Measurements from ENCODE around the gene PAWR.

The PAWR gene

GRCh38 chr12:79692860-79693577, 2.3 kb upstream of the PAWR start:
- Histone ChIP-seq H3K18ac (ENCODE audit: low read length) (no peak overlapping the region), H3K27me3 (ENCODE audit: insufficient read depth, low read length) (no peaks in the 10 kb centered on the region), H2BK120ac (ENCODE audit: insufficient read depth, low read length, poor library complexity) (no peak overlapping the region), H4K8ac (ENCODE audit: low read depth, low read length) (no peak overlapping the region), H3K9me3 (ENCODE audit: insufficient read depth, low read depth, low read length) (no peaks in the 10 kb centered on the region), H3K4me1 (ENCODE audit: control insufficient read depth in 1 of 2, insufficient read depth in 2 of 2, low read length in 2 of 2) (peaks cover 0 to 5% of the 10 kb centered on the region in 2 experiments), H2BK12ac (ENCODE audit: low read length) (no peak overlapping the region), H3K14ac (ENCODE audit: low read length) (no peak overlapping the region), H3K27ac (ENCODE audit: low read depth, low read length) (no peak overlapping the region), H4K12ac (ENCODE audit: low read depth, low read length) (no peak overlapping the region), H3K4me3 (ENCODE audit: low read depth, low read length) (no peak overlapping the region), H4K91ac (ENCODE audit: low read depth, low read length) (no peak overlapping the region), H2AFZ (ENCODE audit: insufficient read depth, low read length, poor library complexity) (no peak overlapping the region), H3K79me1 (ENCODE audit: low read length) (peaks cover 24% of the 10 kb centered on the region), H3K4ac (ENCODE audit: low read depth, low read length) (peak overlapping the region; percentile 10), H2AK5ac (ENCODE audit: low read length) (no peak overlapping the region), H2BK5ac (ENCODE audit: low read depth, low read length, poor library complexity) (no peak overlapping the region), H3K9ac (ENCODE audit: low read length) (no peak overlapping the region), H3K36me3 (ENCODE audit: control insufficient read depth in 1 of 2, insufficient read depth in 2 of 2, low read length in 2 of 2) (no peaks in the 10 kb centered on the region), H3K79me2 (ENCODE audit: control insufficient read depth, insufficient read depth, low read length, poor library complexity) (peaks cover 24% of the 10 kb centered on the region), H3K23ac (ENCODE audit: low read length) (no peak overlapping the region), H3K4me2 (ENCODE audit: low read length) (peak overlapping the region; percentile 98)
- DNase-seq: peak in 1 of 2 donors; percentile 57
- WGBS (ENCODE audit: extremely low coverage, insufficient coverage, insufficient read length): no CpG with 5 or more reads among the region's 6 CpGs

- Histone ChIP-seq H2AK5ac (ENCODE audit: low read length) (no peak overlapping the region), H4K91ac (ENCODE audit: low read depth, low read length) (peak overlapping the region; percentile 92), H3K27me3 (ENCODE audit: insufficient read depth, low read length) (no peaks in the 10 kb centered on the region), H2BK12ac (ENCODE audit: low read length) (no peak overlapping the region), H2BK120ac (ENCODE audit: insufficient read depth, low read length, poor library complexity) (peak overlapping the region; percentile 89), H4K8ac (ENCODE audit: low read depth, low read length) (peak overlapping the region; percentile 91), H3K14ac (ENCODE audit: low read length) (peak overlapping the region; percentile 89), H3K27ac (ENCODE audit: low read depth, low read length) (peak overlapping the region; percentile 96), H3K79me2 (ENCODE audit: control insufficient read depth, insufficient read depth, low read length, poor library complexity) (peaks cover 24% of the 10 kb centered on the region), H3K4me2 (ENCODE audit: low read length) (peak overlapping the region; percentile 98), H3K9me3 (ENCODE audit: insufficient read depth, low read depth, low read length) (no peaks in the 10 kb centered on the region), H2BK5ac (ENCODE audit: low read depth, low read length, poor library complexity) (peak overlapping the region; percentile 96), H3K9ac (ENCODE audit: low read length) (peak overlapping the region; percentile 82), H3K36me3 (ENCODE audit: control insufficient read depth in 1 of 2, insufficient read depth in 2 of 2, low read length in 2 of 2) (no peaks in the 10 kb centered on the region), H3K23ac (ENCODE audit: low read length) (no peak overlapping the region), H3K4me3 (ENCODE audit: low read depth, low read length) (peak overlapping the region; percentile 69), H4K12ac (ENCODE audit: low read depth, low read length) (no peak overlapping the region), H3K4ac (ENCODE audit: low read depth, low read length) (peak overlapping the region; percentile 54), H3K18ac (ENCODE audit: low read length) (peak overlapping the region; percentile 91), H2AFZ (ENCODE audit: insufficient read depth, low read length, poor library complexity) (peak overlapping the region; percentile 73), H3K4me1 (ENCODE audit: control insufficient read depth in 1 of 2, insufficient read depth in 2 of 2, low read length in 2 of 2) (peaks cover 0 to 5% of the 10 kb centered on the region in 2 experiments), H3K79me1 (ENCODE audit: low read length) (peaks cover 24% of the 10 kb centered on the region)
- no CpG with 5 or more reads among the region's 11 CpGs for WGBS (ENCODE audit: extremely low coverage, insufficient coverage, insufficient read length)
- DNase-seq: peak in 1 of 2 donors; percentile 32
Measured at GRCh38 chr12:79691511-79692248, 916 bp upstream of the PAWR start.

- Histone ChIP-seq H2BK5ac (ENCODE audit: low read depth, low read length, poor library complexity) (peak overlapping the region; percentile 91), H3K14ac (ENCODE audit: low read length) (peak overlapping the region; percentile 58), H2BK12ac (ENCODE audit: low read length) (no peak overlapping the region), H4K91ac (ENCODE audit: low read depth, low read length) (peak overlapping the region; percentile 99), H3K4me3 (ENCODE audit: low read depth, low read length) (peak overlapping the region; percentile 99), H3K4me2 (ENCODE audit: low read length) (peak overlapping the region; percentile 84), H2BK120ac (ENCODE audit: insufficient read depth, low read length, poor library complexity) (peak overlapping the region; percentile 91), H3K9ac (ENCODE audit: low read length) (peak overlapping the region; percentile 51), H4K8ac (ENCODE audit: low read depth, low read length) (peak overlapping the region; percentile 83), H3K18ac (ENCODE audit: low read length) (peak overlapping the region; percentile 99), H3K4me1 (ENCODE audit: control insufficient read depth in 1 of 2, insufficient read depth in 2 of 2, low read length in 2 of 2) (peaks cover 0 to 5% of the 10 kb centered on the region in 2 experiments), H3K27me3 (ENCODE audit: insufficient read depth, low read length) (no peaks in the 10 kb centered on the region), H2AK5ac (ENCODE audit: low read length) (peak overlapping the region; percentile 57), H3K23ac (ENCODE audit: low read length) (no peak overlapping the region), H3K27ac (ENCODE audit: low read depth, low read length) (peak overlapping the region; percentile 100), H4K12ac (ENCODE audit: low read depth, low read length) (peak overlapping the region; percentile 73), H3K79me1 (ENCODE audit: low read length) (peaks cover 24% of the 10 kb centered on the region), H3K36me3 (ENCODE audit: control insufficient read depth in 1 of 2, insufficient read depth in 2 of 2, low read length in 2 of 2) (no peaks in the 10 kb centered on the region), H3K9me3 (ENCODE audit: insufficient read depth, low read depth, low read length) (no peaks in the 10 kb centered on the region), H2AFZ (ENCODE audit: insufficient read depth, low read length, poor library complexity) (peak overlapping the region; percentile 82), H3K79me2 (ENCODE audit: control insufficient read depth, insufficient read depth, low read length, poor library complexity) (peaks cover 24% of the 10 kb centered on the region), H3K4ac (ENCODE audit: low read depth, low read length) (peak overlapping the region; percentile 96)
- peak; percentile 18 to 45 for DNase-seq
- no CpG with 5 or more reads among the region's 45 CpGs for WGBS (ENCODE audit: extremely low coverage, insufficient coverage, insufficient read length)
Measured at GRCh38 chr12:79690142-79690637, 574 bp downstream of the PAWR start.

- Histone ChIP-seq H3K36me3 (ENCODE audit: control insufficient read depth in 1 of 2, insufficient read depth in 2 of 2, low read length in 2 of 2) (no peaks in the 10 kb centered on the region), H4K91ac (ENCODE audit: low read depth, low read length) (peak overlapping the region; percentile 99), H3K18ac (ENCODE audit: low read length) (peak overlapping the region; percentile 99), H3K27ac (ENCODE audit: low read depth, low read length) (peak overlapping the region; percentile 100), H3K79me1 (ENCODE audit: low read length) (peaks cover 24% of the 10 kb centered on the region), H3K9me3 (ENCODE audit: insufficient read depth, low read depth, low read length) (no peaks in the 10 kb centered on the region), H2AFZ (ENCODE audit: insufficient read depth, low read length, poor library complexity) (no peak overlapping the region), H2AK5ac (ENCODE audit: low read length) (peak overlapping the region; percentile 28), H3K4me1 (ENCODE audit: control insufficient read depth in 1 of 2, insufficient read depth in 2 of 2, low read length in 2 of 2) (peaks cover 0 to 5% of the 10 kb centered on the region in 2 experiments), H4K12ac (ENCODE audit: low read depth, low read length) (peak overlapping the region; percentile 73), H3K27me3 (ENCODE audit: insufficient read depth, low read length) (no peaks in the 10 kb centered on the region), H3K4me2 (ENCODE audit: low read length) (peak overlapping the region; percentile 84), H3K23ac (ENCODE audit: low read length) (no peak overlapping the region), H2BK12ac (ENCODE audit: low read length) (no peak overlapping the region), H3K14ac (ENCODE audit: low read length) (peak overlapping the region; percentile 58), H3K79me2 (ENCODE audit: control insufficient read depth, insufficient read depth, low read length, poor library complexity) (peaks cover 24% of the 10 kb centered on the region), H2BK5ac (ENCODE audit: low read depth, low read length, poor library complexity) (peak overlapping the region; percentile 91), H2BK120ac (ENCODE audit: insufficient read depth, low read length, poor library complexity) (peak overlapping the region; percentile 91), H3K9ac (ENCODE audit: low read length) (peak overlapping the region; percentile 51), H3K4ac (ENCODE audit: low read depth, low read length) (peak overlapping the region; percentile 97), H4K8ac (ENCODE audit: low read depth, low read length) (peak overlapping the region; percentile 83), H3K4me3 (ENCODE audit: low read depth, low read length) (peak overlapping the region; percentile 99)
- no CpG with 5 or more reads among the region's 66 CpGs for WGBS (ENCODE audit: extremely low coverage, insufficient coverage, insufficient read length)
- peak; percentile 45 to 60 for DNase-seq
Measured at GRCh38 chr12:79689477-79690141, 1.2 kb downstream of the PAWR start.

Measured in trophoblast cell (in vitro differentiated cells and primary cell).